Glomerular visceral epithelial cell (primary cell): ENCODE results near the gene ALLC.

Experiments used
- DNase-seq: peaks from one replicate; pipeline ENCODE4 v3.0.0-alpha.2; 2016; ENCODE audit errors: extremely low spot score

The ALLC gene

GRCh38 chr2:3639653-3640052 lies 18.3 kb upstream of the ALLC start:
- no peak for DNase-seq

- DNase-seq: no peak
Observed at GRCh38 chr2:3641181-3641580, 16.8 kb upstream of the ALLC start.

GRCh38 chr2:3641841-3642421 lies 16.1 kb upstream of the ALLC start:
- DNase-seq: no peak

- no peak for DNase-seq
Observed at GRCh38 chr2:3642521-3643215, 15.3 kb upstream of the ALLC start.

GRCh38 chr2:3643371-3644245 lies 14.4 kb upstream of the ALLC start:
- no peak for DNase-seq

GRCh38 chr2:3644246-3644525 lies 13.8 kb upstream of the ALLC start:
- DNase-seq: no peak

- no peak for DNase-seq
Observed at GRCh38 chr2:3644891-3645605, 13.0 kb upstream of the ALLC start.

GRCh38 chr2:3645745-3646389 lies 12.1 kb upstream of the ALLC start:
- no peak for DNase-seq

GRCh38 chr2:3646446-3646845 lies 11.6 kb upstream of the ALLC start:
- no peak for DNase-seq

- DNase-seq: no peak
Observed at GRCh38 chr2:3647246-3647645, 10.8 kb upstream of the ALLC start.

GRCh38 chr2:3647831-3648651 lies 10.0 kb upstream of the ALLC start:
- DNase-seq: no peak

- DNase-seq: no peak
Observed at GRCh38 chr2:3648652-3649177, 9.3 kb upstream of the ALLC start.

- DNase-seq: no peak
Observed at GRCh38 chr2:3649581-3649980, 8.4 kb upstream of the ALLC start.

GRCh38 chr2:3650140-3650920 lies 7.7 kb upstream of the ALLC start:
- no peak for DNase-seq

- DNase-seq: peak; percentile 12
Observed at GRCh38 chr2:3651691-3652648, 6.0 kb upstream of the ALLC start.

- no peak for DNase-seq
Observed at GRCh38 chr2:3652896-3653625, 4.9 kb upstream of the ALLC start.

GRCh38 chr2:3654011-3654410 lies 4.0 kb upstream of the ALLC start:
- DNase-seq: no peak
